OCI-LY7 (cell line): ENCODE results near the gene HIGD1C. TPM values are rescaled to one million over a fixed set of nuclear protein-coding genes. Genes with fewer than 3 reads are reported as not detected.
A peak's percentile ranks its signal among the peaks of the same experiment; 100 is the strongest.
"Not testable (repeated sequence)": the region's sequence is repeated elsewhere in the genome, so short reads cannot be mapped to it uniquely, and the experiment has no call there.

Experiments
- BruUV-seq: library from RNA; stranded (reverse); fragments of 400-500 nt; replicated peaks from 2 replicates; lab custom pipeline; 2021; lab: Mats Ljungman, UMichigan
- CTCF ChIA-PET: fragments of 300-600 bp; sonication (Branson Sonifier 250); formaldehyde crosslinking; loops from one replicate; lab custom pipeline; 2022; ENCODE audit warnings: antibody characterized with exemption; ENCODE audit not compliant: unreplicated experiment; lab: Charles Lee
- POLR2A ChIA-PET: fragments of 300-600 bp; sonication (Branson Sonifier 250); formaldehyde crosslinking; loops from one replicate; lab custom pipeline; 2022; ENCODE audit warnings: antibody characterized with exemption; lab: Charles Lee
- DNase-seq: peaks from one replicate; pipeline ENCODE4 v3.0.0-alpha.2; 2015; ENCODE audit warnings: low spot score
- H2AFZ ChIP-seq: fragments of 200-600 bp; sonication (generic), shearing (Covaris generic); 2 replicates; pipeline ENCODE4 v1.6.1; 2014; ENCODE audit warnings: mild to moderate bottlenecking, antibody characterized with exemption, low read length, moderate library complexity
- H3K27ac ChIP-seq: fragments of 200-600 bp; sonication (generic); 2 replicates; pipeline ENCODE4 v1.5.1; 2014; ENCODE audit warnings: mixed run types, low read depth, mild to moderate bottlenecking, moderate library complexity, low read length, inconsistent platforms; ENCODE audit not compliant: poor library complexity, severe bottlenecking
- H3K36me3 ChIP-seq: fragments of 200-600 bp; sonication (generic); 2 replicates; pipeline ENCODE4 v1.6.1; 2014; ENCODE audit warnings: mild to moderate bottlenecking, antibody characterized with exemption, low read length, moderate library complexity, mixed read lengths; ENCODE audit not compliant: insufficient read depth
- H3K4me1 ChIP-seq: fragments of 200-600 bp; sonication (generic); 2 replicates; pipeline ENCODE4 v1.5.1; 2014; ENCODE audit warnings: mild to moderate bottlenecking, low read length; ENCODE audit not compliant: insufficient read depth, poor library complexity, severe bottlenecking
- H3K4me2 ChIP-seq: fragments of 200-600 bp; sonication (generic); 2 replicates; pipeline ENCODE4 v1.6.1; 2014; ENCODE audit warnings: mild to moderate bottlenecking, low read length
- H3K4me3 ChIP-seq: fragments of 200-600 bp; sonication (generic); 2 replicates; pipeline ENCODE4 v1.5.1; 2014; ENCODE audit warnings: mild to moderate bottlenecking, low read depth, low read length; ENCODE audit not compliant: poor library complexity, severe bottlenecking
- H3K79me2 ChIP-seq: fragments of 200-600 bp; sonication (generic); 2 replicates; pipeline ENCODE4 v1.6.1; 2016; ENCODE audit warnings: low read depth, mild to moderate bottlenecking, low read length, moderate library complexity, mixed read lengths; ENCODE audit not compliant: insufficient read depth
- H3K9me2 ChIP-seq: fragments of 200-600 bp; sonication (generic); 2 replicates; pipeline ENCODE4 v1.6.1; 2016; ENCODE audit warnings: mild to moderate bottlenecking, low read length, mixed read lengths; ENCODE audit not compliant: insufficient read depth
- H3K9me3 ChIP-seq: fragments of 200-600 bp; sonication (generic); 2 replicates; pipeline ENCODE4 v1.6.1; 2014; ENCODE audit warnings: mild to moderate bottlenecking, mixed run types, low read length, mixed read lengths
- H4K20me1 ChIP-seq: fragments of 200-600 bp; sonication (generic); 2 replicates; pipeline ENCODE4 v1.6.1; 2014; ENCODE audit warnings: mild to moderate bottlenecking, antibody characterized with exemption, low read length, moderate library complexity, mixed read lengths; ENCODE audit not compliant: insufficient read depth
- EZH2phosphoT487 ChIP-seq: fragments of 200-600 bp; sonication (generic); IDR thresholded peaks from 2 replicates; pipeline ENCODE4 v1.6.1; 2018; ENCODE audit warnings: low read depth, borderline replicate concordance, mild to moderate bottlenecking, mixed run types, antibody characterized with exemption, low read length, moderate library complexity, mixed read lengths
- intact Hi-C: fragments of 100-400 bp; cut with micrococcal nuclease; formaldehyde crosslinking; loops from one replicate; pipeline ENCODE4 v1.10.0; 2022; ENCODE audit not compliant: unreplicated experiment
- total RNA-seq, 2 experiments: library from RNA; depleted of rRNA in 1 of 2; stranded (reverse); fragments of >200 nt in 1 of 2; shearing (Covaris generic) in 1 of 2; gene quantifications; 2 replicates each; pipeline ENCODE4 v1.2.3, GENCODE V29; 2014 to 2022
- TF ChIP-seq, protein P1 (sequence below): fragments of 200-600 bp; sonication (generic); conservative IDR thresholded peaks from 2 replicates; pipeline ENCODE4 v1.5.1; 2014; ENCODE audit warnings: mild to moderate bottlenecking, antibody characterized with exemption, low read length, moderate library complexity, mixed read lengths

The HIGD1C gene
- total RNA-seq, 2 experiments from 2014 or later, result not detected

DNA sequence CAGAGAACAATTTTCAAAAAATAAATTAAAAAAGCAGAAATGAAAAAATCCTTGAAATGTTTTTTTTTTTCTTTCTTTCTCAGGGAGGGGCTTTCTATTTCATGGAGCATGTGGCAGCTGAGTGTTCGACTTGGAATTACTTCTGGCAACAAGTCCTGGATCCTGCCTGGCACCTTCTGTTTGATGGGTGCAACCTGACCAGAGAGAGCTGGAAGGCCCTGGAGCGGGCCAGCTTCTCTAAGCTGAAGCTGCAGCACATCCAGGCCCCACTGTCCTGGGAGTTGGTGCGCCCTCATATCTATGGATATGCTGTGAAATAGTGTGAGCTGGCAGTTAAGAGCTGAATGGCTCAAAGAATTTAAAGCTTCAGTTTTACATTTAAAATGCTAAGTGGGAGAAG, 22.5 kb upstream of the HIGD1C start:
- Histone ChIP-seq H3K4me1 (peaks cover 33% of the 10 kb centered on the region), H3K36me3 (peaks cover 62% of the 10 kb centered on the region), H3K79me2 (peaks cover 52% of the 10 kb centered on the region), H3K9me2 (no peaks in the 10 kb centered on the region), H3K4me3 (no peak overlapping the region), H3K9me3 (no peaks in the 10 kb centered on the region), H3K27ac (no peak overlapping the region), H2AFZ (no peak overlapping the region), H4K20me1 (no peaks in the 10 kb centered on the region; the same call in 1 of the 2 replicates), H3K4me2 (peak overlapping the region; percentile 99)
- intact Hi-C loops, result loop anchor here (5.0 kb wide), 1 partner anchor 392 kb away; the partner anchor contains the start of gene BIN2
- CTCF ChIA-PET, result no interaction called here
- POLR2A ChIA-PET, result interaction anchor here (0.5 to 0.7 kb wide), 3 partner anchors 38 to 318 kb away, joined by 3 to 6 read pairs (median 4); no protein-coding TSS in a partner anchor
- DNase-seq, result no peak
- BruUV-seq, result no TSS peak
- no peak for TF ChIP-seq EZH2phosphoT487
- TF ChIP-seq, protein P1, sequence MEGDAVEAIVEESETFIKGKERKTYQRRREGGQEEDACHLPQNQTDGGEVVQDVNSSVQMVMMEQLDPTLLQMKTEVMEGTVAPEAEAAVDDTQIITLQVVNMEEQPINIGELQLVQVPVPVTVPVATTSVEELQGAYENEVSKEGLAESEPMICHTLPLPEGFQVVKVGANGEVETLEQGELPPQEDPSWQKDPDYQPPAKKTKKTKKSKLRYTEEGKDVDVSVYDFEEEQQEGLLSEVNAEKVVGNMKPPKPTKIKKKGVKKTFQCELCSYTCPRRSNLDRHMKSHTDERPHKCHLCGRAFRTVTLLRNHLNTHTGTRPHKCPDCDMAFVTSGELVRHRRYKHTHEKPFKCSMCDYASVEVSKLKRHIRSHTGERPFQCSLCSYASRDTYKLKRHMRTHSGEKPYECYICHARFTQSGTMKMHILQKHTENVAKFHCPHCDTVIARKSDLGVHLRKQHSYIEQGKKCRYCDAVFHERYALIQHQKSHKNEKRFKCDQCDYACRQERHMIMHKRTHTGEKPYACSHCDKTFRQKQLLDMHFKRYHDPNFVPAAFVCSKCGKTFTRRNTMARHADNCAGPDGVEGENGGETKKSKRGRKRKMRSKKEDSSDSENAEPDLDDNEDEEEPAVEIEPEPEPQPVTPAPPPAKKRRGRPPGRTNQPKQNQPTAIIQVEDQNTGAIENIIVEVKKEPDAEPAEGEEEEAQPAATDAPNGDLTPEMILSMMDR, result no peak

DNA sequence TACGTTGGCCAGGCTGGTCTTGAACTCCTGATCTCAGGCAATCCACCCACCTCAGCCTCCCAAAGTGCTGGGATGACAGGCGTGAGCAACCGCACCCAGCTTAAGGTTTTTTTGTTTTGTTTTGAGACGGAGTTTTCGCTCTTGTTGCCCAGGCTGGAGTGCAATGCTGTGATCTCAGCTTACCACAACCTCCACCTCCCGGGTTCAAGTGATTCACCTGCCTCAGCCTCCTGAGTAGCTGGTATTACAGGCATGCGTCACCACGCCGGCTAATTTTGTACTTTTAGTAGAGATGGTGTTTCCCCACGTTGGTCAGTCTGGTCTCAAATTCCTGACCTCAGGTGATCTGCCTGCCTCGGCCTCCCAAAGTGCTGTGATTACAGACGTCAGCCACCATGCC, 21.9 kb upstream of the HIGD1C start:
- CTCF ChIA-PET, H2AFZ ChIP-seq, H3K9me2 ChIP-seq, intact Hi-C loops, H3K9me3 ChIP-seq, H3K4me3 ChIP-seq, DNase-seq, H3K4me2 ChIP-seq, H4K20me1 ChIP-seq, H3K27ac ChIP-seq, BruUV-seq: not testable (repeated sequence)
- Histone ChIP-seq H3K4me1 (peaks cover 33% of the 10 kb centered on the region), H3K36me3 (peaks cover 66% of the 10 kb centered on the region), H3K79me2 (peaks cover 46% of the 10 kb centered on the region)
- POLR2A ChIA-PET, result interaction anchor here (0.6 kb wide), 1 partner anchor 363 kb away, joined by 3 read pairs; no protein-coding TSS in a partner anchor

DNA sequence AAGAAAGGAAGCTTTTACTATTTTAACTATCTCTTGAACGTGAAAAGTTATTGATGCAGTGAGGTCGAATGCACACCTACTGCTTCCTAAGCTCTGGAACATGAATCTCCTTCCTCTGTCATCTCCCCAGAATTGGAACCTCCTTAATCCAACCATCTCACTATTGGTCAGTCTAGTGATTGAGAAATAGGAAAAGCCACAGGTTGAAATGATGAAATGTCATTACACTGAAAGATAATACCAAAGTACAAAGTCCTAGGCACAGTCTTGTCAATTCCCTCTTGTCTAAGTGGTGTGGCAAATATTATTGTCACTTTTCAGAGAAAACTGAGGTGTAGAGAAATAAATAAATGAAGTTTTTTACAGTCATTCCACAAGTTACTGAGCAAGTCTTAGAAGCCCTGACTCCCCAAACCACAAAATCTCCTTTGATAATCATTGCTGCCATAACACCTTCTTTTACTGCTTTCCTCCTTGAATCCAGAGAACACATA, 19.5 kb upstream of the HIGD1C start:
- Histone ChIP-seq H2AFZ (no peak overlapping the region), H3K36me3 (peaks cover 61% of the 10 kb centered on the region), H3K4me3 (no peak overlapping the region), H3K9me2 (no peaks in the 10 kb centered on the region), H3K79me2 (peaks cover 22% of the 10 kb centered on the region), H4K20me1 (no peaks in the 10 kb centered on the region), H3K27ac (no peak overlapping the region), H3K9me3 (peaks cover 17% of the 10 kb centered on the region; the same call in 1 of the 2 replicates), H3K4me1 (peaks cover 26% of the 10 kb centered on the region), H3K4me2 (no peak overlapping the region)
- no peak for TF ChIP-seq EZH2phosphoT487
- TF ChIP-seq, protein P1, result no peak
- no TSS peak for BruUV-seq
- no peak for DNase-seq
- ChIA-PET POLR2A (interaction anchor here (1.3 kb wide), 1 partner anchor 51 kb away, joined by 3 read pairs; no protein-coding TSS in a partner anchor), CTCF (no interaction called here)
- intact Hi-C loops, result no loop called here
